IMR-90 (cell line): ENCODE measurements around the gene GTF2I. TPM values are rescaled to one million over a fixed set of nuclear protein-coding genes. Genes with fewer than 3 reads are reported as not detected.
"Not testable (repeated sequence)": the region's sequence is repeated elsewhere in the genome, so short reads cannot be mapped to it uniquely, and the experiment has no call there.

ENCODE experiments used
- ATAC-seq: fragments of 200-7000 bp; cut with Tn5 transposase; 2 replicates; pipeline ENCODE4 v1.9.1; 2020; ENCODE audit warnings: low read depth, mild to moderate bottlenecking, moderate library complexity
- BruUV-seq: library from RNA; stranded (reverse); fragments of 400-500 nt; replicated peaks from 2 replicates; lab custom pipeline; 2021; lab: Mats Ljungman, UMichigan
- CTCF ChIA-PET: fragments of 300-600 bp; formaldehyde crosslinking; extraction: SDS; loops from one replicate; lab custom pipeline; 2021; ENCODE audit warnings: antibody characterized with exemption; lab: Yijun Ruan, JAX
- POLR2A ChIA-PET: fragments of 300-600 bp; sonication (Branson Sonifier 250); formaldehyde crosslinking; loops from one replicate; lab custom pipeline; 2022; ENCODE audit warnings: antibody characterized with exemption; ENCODE audit not compliant: unreplicated experiment; lab: Charles Lee
- DNase-seq: peaks from one replicate; pipeline ENCODE4 v3.0.0; 2013
- H2AFZ ChIP-seq: replicated peaks from 2 replicates; pipeline ENCODE3; 2013; ENCODE audit warnings: low read length, mild to moderate bottlenecking; ENCODE audit not compliant: poor library complexity
- H2AK5ac ChIP-seq: 2 replicates; pipeline ENCODE4 v1.6.1; 2013; ENCODE audit warnings: low read depth, low read length, inconsistent platforms
- H2AK9ac ChIP-seq: replicated peaks from 2 replicates; pipeline ENCODE3; 2013; ENCODE audit warnings: mild to moderate bottlenecking, low read depth, low read length, moderate library complexity; ENCODE audit not compliant: poor library complexity
- H2BK120ac ChIP-seq: 2 replicates; pipeline ENCODE4 v1.6.1; 2013; ENCODE audit warnings: low read depth, low read length, inconsistent platforms
- H2BK15ac ChIP-seq: 3 replicates; pipeline ENCODE4 v1.6.1; 2013; ENCODE audit warnings: low read depth, low read length, inconsistent platforms
- H2BK20ac ChIP-seq: 2 replicates; pipeline ENCODE4 v1.6.1; 2013; ENCODE audit warnings: low read depth, mild to moderate bottlenecking, inconsistent platforms, low read length, moderate library complexity
- H2BK5ac ChIP-seq: 2 replicates; pipeline ENCODE4 v1.6.1; 2013; ENCODE audit warnings: mild to moderate bottlenecking, low read depth, low read length, inconsistent platforms; ENCODE audit not compliant: poor library complexity, severe bottlenecking
- H3K14ac ChIP-seq: replicated peaks from 2 replicates; pipeline ENCODE4 v1.6.1; 2013; ENCODE audit warnings: low read depth, low read length, inconsistent platforms
- H3K18ac ChIP-seq: 2 replicates; pipeline ENCODE4 v1.6.1; 2013; ENCODE audit warnings: low read depth, low read length, control low read depth
- H3K23ac ChIP-seq: 2 replicates; pipeline ENCODE4 v1.6.1; 2013; ENCODE audit warnings: low read depth, low read length, inconsistent platforms
- H3K27ac ChIP-seq: 2 replicates; pipeline ENCODE4 v1.5.1; 2013; ENCODE audit warnings: mild to moderate bottlenecking, control low read depth, low read length; ENCODE audit not compliant: insufficient read depth
- H3K27me3 ChIP-seq: 2 replicates; pipeline ENCODE4 v1.6.1; 2013; ENCODE audit warnings: low read length; ENCODE audit not compliant: control insufficient read depth, insufficient read depth
- H3K36me3 ChIP-seq: 2 replicates; pipeline ENCODE4 v1.6.1; 2013; ENCODE audit warnings: low read length, mixed read lengths; ENCODE audit not compliant: control insufficient read depth, insufficient read depth
- H3K4ac ChIP-seq: 2 replicates; pipeline ENCODE4 v1.6.1; 2013; ENCODE audit warnings: low read depth, low read length, inconsistent platforms
- H3K4me1 ChIP-seq: 2 replicates; pipeline ENCODE4 v1.6.1; 2013; ENCODE audit warnings: low read length, mixed read lengths; ENCODE audit not compliant: control insufficient read depth, insufficient read depth
- H3K4me2 ChIP-seq: 2 replicates; pipeline ENCODE4 v1.6.1; 2013; ENCODE audit warnings: low read depth, mild to moderate bottlenecking, control low read depth, low read length, moderate library complexity
- H3K4me3 ChIP-seq: 2 replicates; pipeline ENCODE4 v1.5.1; 2013; ENCODE audit warnings: low read depth, mild to moderate bottlenecking, control low read depth, low read length, moderate library complexity; ENCODE audit not compliant: insufficient read depth
- H3K56ac ChIP-seq: 2 replicates; pipeline ENCODE4 v1.6.1; 2013; ENCODE audit warnings: low read length, inconsistent platforms; ENCODE audit not compliant: insufficient read depth; ENCODE audit errors: extremely low read depth
- H3K79me1 ChIP-seq, 2 experiments: 2 replicates each; pipeline ENCODE4 v1.6.1; 2013; ENCODE audit warnings: low read length in 2 of 2, inconsistent platforms in 1 of 2, low read depth in 1 of 2
- H3K9ac ChIP-seq: 2 replicates; pipeline ENCODE4 v1.6.1; 2013; ENCODE audit warnings: low read depth, low read length, control low read depth
- H3K9me1 ChIP-seq: 2 replicates; pipeline ENCODE4 v1.6.1; 2013; ENCODE audit warnings: low read length, inconsistent platforms; ENCODE audit not compliant: insufficient read depth
- H3K9me3 ChIP-seq: 2 replicates; pipeline ENCODE4 v1.6.1; 2013; ENCODE audit warnings: low read length; ENCODE audit not compliant: control insufficient read depth, insufficient read depth
- H4K20me1 ChIP-seq: 2 replicates; pipeline ENCODE4 v1.6.1; 2013; ENCODE audit warnings: low read length, inconsistent platforms; ENCODE audit not compliant: insufficient read depth
- H4K5ac ChIP-seq: 2 replicates; pipeline ENCODE4 v1.6.1; 2013; ENCODE audit warnings: mild to moderate bottlenecking, low read depth, low read length, control low read depth
- H4K8ac ChIP-seq, 2 experiments: 2 replicates each; pipeline ENCODE4 v1.6.1; 2013; ENCODE audit warnings: low read depth in 2 of 2, low read length in 2 of 2, control low read depth in 1 of 2, inconsistent platforms in 1 of 2
- H4K91ac ChIP-seq: 2 replicates; pipeline ENCODE4 v1.6.1; 2013; ENCODE audit warnings: low read depth, low read length, inconsistent platforms; ENCODE audit not compliant: insufficient read depth
- WGBS, 2 experiments: methylation state at CpG; one replicate each; pipeline versions ENCODE4 v1.1.5 to v1.1.7; 2013; ENCODE audit warnings: missing lambda C conversion rate in 2 of 2; ENCODE audit not compliant: insufficient read length in 1 of 2; ENCODE audit errors: extremely low coverage in 2 of 2; 5-methylcytosine and 5-hydroxymethylcytosine counted together
- dilution Hi-C: fragments of 300-500 bp; cut with HindIII; formaldehyde crosslinking; loops from one replicate; pipeline ENCODE4 v1.14.3; 2018; ENCODE audit warnings: low sequenced_read_pairs; ENCODE audit not compliant: unreplicated experiment
- in situ Hi-C: fragments of 300-500 bp; cut with MboI; formaldehyde crosslinking; loops from 3 replicates; pipeline ENCODE4 v1.14.3; 2019; ENCODE audit warnings: low sequenced_read_pairs, inconsistent platforms, mixed read lengths
- intact Hi-C: fragments of 100-400 bp; cut with micrococcal nuclease; formaldehyde crosslinking; loops from 2 replicates; pipeline ENCODE4 v1.10.0; 2022
- polyA plus RNA-seq, 3 experiments: library from polyadenylated mRNA; depleted of rRNA; stranded (reverse); fragments of >200 nt; gene quantifications; 2 replicates each; pipeline ENCODE4 v1.2.3, GENCODE V29; 2012; ENCODE audit warnings: low replicate concordance in 1 of 3
- total RNA-seq: library from RNA; depleted of rRNA; stranded (reverse); fragments of >200 nt; gene quantifications from 2 replicates; pipeline ENCODE4 v1.2.3, GENCODE V29; 2012

The GTF2I gene
- total and polyA plus RNA-seq, 2 of the 4 experiments (the other 2 are of a cell fraction), result 46.4 to 88.8 TPM

- H3K4me2 ChIP-seq, H2BK5ac ChIP-seq, H3K4ac ChIP-seq, H4K20me1 ChIP-seq, POLR2A ChIA-PET, H3K27ac ChIP-seq, H4K91ac ChIP-seq, H3K14ac ChIP-seq, H4K5ac ChIP-seq, H4K8ac ChIP-seq, H2AK9ac ChIP-seq, dilution Hi-C loops, H2BK120ac ChIP-seq, H3K9me1 ChIP-seq, H3K27me3 ChIP-seq, H3K4me1 ChIP-seq, BruUV-seq, H3K23ac ChIP-seq, H3K9ac ChIP-seq, H2BK20ac ChIP-seq, H2AK5ac ChIP-seq, H3K56ac ChIP-seq, intact Hi-C loops, DNase-seq, H3K79me1 ChIP-seq, H3K18ac ChIP-seq, CTCF ChIA-PET, H2BK15ac ChIP-seq, H2AFZ ChIP-seq, H3K4me3 ChIP-seq, H3K9me3 ChIP-seq, in situ Hi-C loops, H3K36me3 ChIP-seq: not testable (repeated sequence)
- peak; percentile 21; the same call in 1 of the 2 replicates for ATAC-seq
- no CpG with 5 or more reads among the region's 7 CpGs for WGBS, 2 experiments
Measured at GRCh38 chr7:74766509-74766908, 109.0 kb downstream of the GTF2I start.

- ATAC-seq, H4K5ac ChIP-seq, dilution Hi-C loops, H3K4me2 ChIP-seq, H2BK5ac ChIP-seq, H3K36me3 ChIP-seq, BruUV-seq, H2AK5ac ChIP-seq, H3K9me3 ChIP-seq, in situ Hi-C loops, H3K18ac ChIP-seq, H3K4me3 ChIP-seq, H2AFZ ChIP-seq, DNase-seq, H3K9me1 ChIP-seq, POLR2A ChIA-PET, H4K20me1 ChIP-seq, CTCF ChIA-PET, H3K4me1 ChIP-seq, H3K9ac ChIP-seq, H4K8ac ChIP-seq, H3K27ac ChIP-seq, H4K91ac ChIP-seq, intact Hi-C loops, H3K27me3 ChIP-seq, H2BK15ac ChIP-seq, H3K79me1 ChIP-seq, H2AK9ac ChIP-seq, H3K23ac ChIP-seq, H2BK20ac ChIP-seq, H3K14ac ChIP-seq, H3K56ac ChIP-seq: not testable (repeated sequence)
- Histone ChIP-seq H3K4ac (peak overlapping the region; percentile 35; the same call in 1 of the 2 replicates), H2BK120ac (peak overlapping the region; percentile 23; the same call in 1 of the 2 replicates)
- no CpG with 5 or more reads among the region's 10 CpGs for WGBS, 2 experiments
Measured at GRCh38 chr7:74766991-74767390, 109.5 kb downstream of the GTF2I start.
